HG02970 (cell line): ENCODE data around the gene UNC13C.
"Not testable (repeated sequence)": the region's sequence is repeated elsewhere in the genome, so short reads cannot be mapped to it uniquely, and the experiment has no call there.

Experiments used
- ATAC-seq: cut with Tn5 transposase; IDR thresholded peaks from one replicate; pipeline ENCODE4 v1.9.1; 2021; ENCODE audit warnings: mild to moderate bottlenecking, moderate library complexity, moderate number of reproducible peaks; ENCODE audit not compliant: unreplicated experiment, low FRiP score

Gene UNC13C

DNA sequence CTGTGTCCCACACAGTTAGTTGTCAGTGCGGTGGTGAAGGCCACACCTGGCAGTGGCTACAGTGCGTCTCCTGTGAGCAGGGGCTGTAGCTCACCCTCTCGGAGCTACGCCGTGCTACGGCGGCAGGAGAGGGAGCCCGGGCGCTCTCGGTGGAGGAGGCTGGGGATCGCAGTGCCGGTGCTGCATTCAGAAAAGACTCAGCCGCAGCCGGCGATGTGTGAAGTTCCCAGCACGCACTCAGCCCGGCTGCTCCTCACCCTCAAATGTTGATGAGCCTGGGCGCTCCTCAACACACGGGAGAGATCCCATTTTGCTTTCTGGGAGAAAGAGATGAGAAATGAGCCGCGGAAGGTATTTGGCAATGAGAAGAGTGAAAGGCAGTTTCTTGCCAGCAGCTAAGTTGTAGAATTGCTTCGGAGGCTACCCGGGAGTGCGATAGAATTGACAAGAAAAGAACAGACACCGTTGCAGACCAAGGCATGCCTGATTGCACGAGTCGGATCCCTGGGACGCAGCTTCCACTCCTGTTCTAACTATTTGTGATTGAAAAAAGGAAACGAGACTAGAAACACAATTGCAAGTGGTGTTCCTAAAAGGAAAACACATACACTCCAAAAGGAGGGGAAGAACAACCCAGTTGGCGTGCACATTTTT is at the start of gene UNC13C:
UNC13C (plus strand) TSS at position 189 of the 654 bp plus-strand sequence. CDS start 34,463 bp downstream, outside the sequence.
- no peak for ATAC-seq

DNA sequence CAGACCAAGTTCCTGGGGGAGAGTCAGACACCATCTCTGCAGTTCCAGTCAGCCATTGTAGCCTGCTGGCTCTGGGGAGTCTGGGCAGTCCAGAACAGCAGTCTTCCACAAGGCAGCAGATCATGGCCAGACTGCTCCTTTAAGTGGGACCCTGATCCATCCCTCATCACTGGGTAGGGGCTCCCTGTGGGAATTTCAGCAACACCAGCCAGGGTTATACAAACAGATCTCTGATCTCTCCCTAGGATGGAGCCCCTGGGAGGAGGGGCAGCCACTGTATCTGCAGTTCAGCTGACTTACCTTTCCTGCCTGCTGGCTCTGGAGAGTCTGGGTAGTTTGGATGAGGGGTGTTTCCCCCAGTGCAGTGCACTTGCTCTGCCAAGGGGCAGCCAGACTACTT is 42.1 kb upstream of the UNC13C start:
- no peak for ATAC-seq

DNA sequence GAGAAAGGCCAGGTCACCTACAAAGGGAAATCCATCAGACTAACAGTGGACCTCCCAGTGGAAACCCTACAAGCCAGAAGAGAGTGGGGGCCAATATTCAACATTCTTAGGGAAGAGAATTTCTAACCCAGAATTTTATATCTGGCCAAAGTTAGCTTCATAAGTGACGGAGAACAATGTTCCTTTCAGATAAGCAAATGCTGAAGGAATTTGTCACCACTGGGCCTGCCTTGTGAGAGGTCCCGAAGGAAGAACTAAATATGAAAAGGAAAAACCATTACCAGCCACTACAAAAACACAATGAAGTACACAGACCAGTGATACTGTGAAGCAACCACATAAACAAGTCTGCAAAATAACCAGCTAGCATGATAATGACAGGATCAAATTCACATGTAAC is 40.6 kb upstream of the UNC13C start:
- not testable (repeated sequence) for ATAC-seq

DNA sequence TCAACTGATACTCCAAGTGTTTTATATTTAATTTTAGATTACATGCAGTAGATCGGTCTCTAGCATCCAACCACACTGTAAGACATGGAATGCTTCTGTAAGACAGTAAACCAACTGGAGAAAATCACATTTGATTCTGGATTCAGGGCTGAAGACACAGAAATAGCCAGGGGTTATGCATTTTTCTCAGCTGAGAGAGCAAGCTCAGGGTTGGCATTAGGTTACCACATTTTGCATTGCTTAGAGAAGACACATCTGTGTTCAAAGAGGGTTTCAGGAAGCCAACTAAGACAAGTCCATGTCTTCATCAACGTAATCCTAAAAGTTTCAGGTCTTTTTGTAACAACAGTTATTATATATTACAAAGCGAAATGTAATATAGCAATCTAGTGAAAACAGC is 27.7 kb upstream of the UNC13C start:
- no peak for ATAC-seq

DNA sequence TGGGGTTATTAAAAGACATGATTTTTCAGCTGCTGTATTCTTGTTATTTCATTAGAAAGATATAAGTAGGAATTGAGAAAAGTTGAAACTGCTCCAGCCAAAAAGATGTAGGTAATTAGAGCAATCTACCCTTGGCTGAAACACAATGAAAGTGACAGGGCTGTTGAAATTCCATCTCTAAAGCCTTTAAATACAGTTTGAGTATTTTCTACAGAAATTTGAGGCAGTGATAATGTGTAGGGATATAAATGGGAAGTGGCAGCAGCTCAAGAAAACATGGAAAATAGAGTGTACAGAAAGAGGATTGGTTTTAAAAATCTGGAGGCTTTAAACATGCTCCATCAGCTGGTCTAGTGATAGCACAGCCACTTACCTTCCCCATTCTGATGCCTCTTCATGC is 22.8 kb upstream of the UNC13C start:
- no peak for ATAC-seq

DNA sequence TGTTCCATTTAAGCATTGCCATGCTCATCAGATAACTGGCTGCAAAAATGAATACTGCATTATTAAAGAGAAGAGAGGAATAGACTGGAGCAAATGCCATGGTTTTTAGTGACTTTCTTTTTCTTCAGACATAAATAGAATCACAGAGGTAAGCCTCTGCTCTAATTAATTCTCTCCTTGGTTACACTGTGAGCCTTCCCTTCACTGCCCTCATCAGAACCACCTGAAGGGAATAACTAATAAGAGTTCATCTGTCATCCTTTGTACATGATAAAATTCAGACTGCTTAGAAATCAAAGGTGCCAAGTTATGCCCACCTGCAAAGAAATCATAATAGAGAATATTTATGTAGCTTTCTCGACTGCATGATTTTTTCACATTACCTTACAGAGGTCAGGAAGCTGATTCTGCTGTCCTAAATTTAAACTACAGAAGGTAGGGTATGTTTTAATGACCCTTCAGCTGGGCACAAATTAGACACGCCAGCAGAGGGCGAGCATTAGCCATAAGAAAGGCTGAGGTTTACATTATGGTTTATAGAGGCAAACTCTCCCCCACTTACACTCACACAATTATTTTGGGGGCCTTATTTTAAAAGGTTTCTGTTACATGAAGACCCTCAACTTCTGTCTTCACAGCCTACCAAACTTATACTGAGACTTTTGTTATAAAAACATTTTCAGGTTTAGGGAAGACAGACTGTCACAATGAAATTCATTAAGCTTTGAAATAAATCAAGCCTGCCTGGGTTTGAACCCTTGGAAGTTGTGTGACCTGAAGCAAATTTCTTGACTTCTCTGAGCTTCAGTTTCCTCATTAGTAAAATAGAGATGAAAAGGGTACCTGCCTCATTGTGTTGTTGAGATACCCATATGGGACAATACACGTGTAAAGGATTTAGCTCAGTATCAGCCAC is 15.3 kb upstream of the UNC13C start:
- no peak for ATAC-seq

DNA sequence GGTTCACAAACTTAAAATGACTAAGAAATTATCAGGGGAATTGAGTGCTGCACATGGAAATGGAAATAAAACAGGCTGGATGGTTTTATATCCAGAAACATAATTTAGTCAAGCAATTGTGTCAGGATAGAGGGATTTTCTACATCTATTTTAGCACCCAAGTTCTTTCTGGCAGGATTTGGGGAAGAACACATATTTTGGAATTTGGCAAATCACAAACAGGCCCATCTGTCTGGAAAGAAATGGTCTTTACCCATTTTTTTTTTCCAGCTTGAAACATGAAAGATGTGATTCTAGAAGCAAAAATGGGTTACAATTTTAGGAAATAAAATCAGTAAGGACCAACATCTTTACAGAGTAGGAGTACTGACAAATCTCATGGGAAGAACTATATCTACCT is 14.4 kb upstream of the UNC13C start:
- ATAC-seq = no peak

DNA sequence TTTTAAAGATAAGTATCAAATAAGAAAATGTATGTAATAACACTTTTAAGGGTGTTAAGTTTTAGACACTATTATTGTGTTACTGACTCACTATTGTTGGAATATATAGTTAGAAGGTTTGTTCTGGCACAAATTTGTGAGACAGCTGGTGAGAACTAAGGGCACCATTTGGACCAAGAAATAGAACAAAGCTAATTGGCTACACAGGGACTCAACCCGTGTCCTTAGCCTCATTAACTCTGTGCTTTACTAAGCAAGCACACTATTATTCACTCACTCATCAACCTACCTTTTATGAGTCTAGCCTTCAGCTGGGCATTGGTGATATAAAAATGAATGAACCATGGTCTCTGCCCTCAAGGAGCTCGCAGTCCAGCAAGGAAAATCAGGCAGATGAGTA is 4.1 kb upstream of the UNC13C start:
- ATAC-seq = no peak

DNA sequence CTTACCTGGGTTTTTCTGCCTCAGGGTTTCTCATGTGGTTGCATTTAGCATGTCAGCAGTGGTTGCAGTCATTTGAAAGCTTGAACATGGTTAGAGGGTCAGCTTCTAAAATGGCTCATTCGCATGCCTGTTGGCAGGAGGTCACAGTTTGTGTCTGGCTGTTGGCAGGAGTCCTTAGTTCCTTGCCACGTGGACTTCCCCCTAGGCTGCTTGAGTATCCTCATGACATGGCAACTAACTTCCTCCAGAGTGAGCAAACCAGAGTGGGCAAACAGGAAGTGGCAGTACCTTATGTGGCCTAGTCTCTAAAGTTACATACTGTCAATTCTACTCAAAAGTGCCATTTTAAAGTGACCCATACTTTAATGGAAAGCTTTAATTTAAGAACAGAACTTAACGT is 3.4 kb upstream of the UNC13C start:
- no peak for ATAC-seq

DNA sequence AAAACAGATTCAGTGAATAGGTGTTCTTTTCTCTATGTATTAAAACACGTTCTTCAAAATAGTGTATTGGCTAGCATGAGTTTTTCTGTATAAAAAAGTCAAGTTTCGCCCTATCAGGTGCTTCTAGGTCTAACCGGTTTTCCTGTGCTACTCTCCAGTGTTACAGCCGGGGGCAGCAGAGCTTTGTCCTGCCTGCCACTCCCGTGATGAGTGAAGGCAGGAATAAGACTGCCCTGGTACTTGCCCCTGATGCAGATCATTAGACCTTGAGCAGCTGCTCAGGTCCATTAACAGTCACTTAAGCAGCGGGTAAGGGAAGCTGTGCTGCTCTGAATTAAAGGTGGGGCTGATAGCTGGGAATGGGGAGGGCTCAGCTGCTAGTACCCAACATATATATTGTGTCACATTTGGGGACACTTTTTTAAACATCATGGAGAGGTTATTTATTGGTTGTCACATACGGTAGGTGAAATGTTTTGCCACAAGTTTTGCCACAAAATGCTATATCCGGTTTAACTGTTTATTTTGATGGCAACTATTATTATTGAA is 1.3 kb upstream of the UNC13C start:
- ATAC-seq = no peak

DNA sequence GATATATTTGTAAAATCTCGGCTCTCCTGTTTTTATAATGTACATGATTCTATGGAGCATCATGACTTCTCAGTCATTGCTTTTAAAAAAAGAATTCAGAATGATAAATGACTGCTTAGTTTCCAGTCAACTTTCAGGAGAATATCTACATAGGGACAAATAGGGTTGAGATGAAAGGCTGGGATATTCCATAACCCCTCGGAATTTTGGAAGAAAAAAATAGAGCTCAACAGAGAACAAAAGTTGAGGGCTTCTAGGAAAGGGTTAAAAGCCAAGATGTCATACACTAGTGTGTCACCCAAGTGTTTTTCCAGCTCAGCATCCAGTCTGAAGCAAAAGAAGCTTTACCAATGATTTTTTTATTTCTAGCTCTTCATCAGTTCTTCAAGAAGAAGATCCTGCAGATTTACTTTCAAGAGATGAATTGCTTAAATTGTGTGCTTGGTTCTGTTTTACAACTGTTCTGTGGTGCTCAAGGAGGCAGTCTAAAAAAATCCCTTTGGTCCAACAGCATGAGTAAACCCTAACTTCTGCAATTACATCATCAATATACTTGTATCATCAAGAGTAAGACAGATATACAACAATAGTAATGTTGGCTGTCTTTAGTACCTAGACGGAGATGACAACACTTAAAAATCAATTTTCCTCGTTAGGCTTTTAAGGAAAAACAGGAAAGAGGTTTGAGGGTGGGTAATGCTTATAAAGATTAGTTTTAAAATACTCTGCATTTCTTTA is 979 bp downstream of the UNC13C start:
- no peak for ATAC-seq

DNA sequence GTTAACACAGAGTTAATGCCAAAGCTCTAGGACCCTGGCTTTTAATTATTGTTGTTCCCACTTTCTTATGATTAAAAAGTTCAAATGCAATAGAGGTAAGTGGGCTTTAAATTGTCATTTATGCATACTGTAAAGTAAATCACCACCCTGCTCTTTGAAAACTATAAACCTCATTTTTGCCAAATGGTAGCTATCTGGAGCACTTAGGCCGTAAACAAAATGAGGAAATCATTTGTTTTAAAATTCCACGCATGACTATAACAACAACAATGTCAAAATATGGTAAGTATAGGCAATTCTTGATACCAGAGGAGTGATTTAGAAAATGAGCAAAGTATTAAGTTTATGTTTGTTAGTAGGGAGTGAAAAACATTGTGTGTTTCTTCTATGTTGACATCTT is 1.8 kb downstream of the UNC13C start:
- ATAC-seq = no peak

DNA sequence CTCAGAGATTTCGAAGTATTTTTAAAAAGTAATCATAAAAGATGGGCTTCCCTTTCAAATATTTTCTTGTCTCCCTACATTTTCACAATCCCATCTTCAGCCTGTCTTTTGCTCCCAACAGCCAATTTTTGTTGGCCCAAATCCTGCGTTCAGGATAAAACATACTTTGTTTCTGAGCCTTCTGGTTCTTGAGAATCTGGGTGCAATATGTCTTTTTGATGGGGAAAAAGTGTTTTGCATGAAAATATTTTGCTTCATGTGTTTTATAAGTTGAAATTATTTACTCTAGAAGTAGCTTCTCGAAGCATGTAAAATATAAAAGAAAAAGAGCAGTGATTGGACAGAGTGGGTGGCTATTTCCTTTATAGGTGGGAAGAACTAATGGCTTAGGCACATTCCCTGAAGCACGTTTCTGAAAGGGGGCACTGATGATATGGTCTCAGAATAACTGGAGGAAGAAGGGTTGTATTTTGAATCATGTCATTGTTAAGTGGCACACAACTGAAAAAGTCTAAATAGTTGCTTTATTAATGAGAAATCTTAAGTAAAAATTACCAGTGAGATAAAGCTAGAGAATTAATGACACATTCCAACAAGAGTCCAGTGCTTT is 3.9 kb downstream of the UNC13C start:
- no peak for ATAC-seq

DNA sequence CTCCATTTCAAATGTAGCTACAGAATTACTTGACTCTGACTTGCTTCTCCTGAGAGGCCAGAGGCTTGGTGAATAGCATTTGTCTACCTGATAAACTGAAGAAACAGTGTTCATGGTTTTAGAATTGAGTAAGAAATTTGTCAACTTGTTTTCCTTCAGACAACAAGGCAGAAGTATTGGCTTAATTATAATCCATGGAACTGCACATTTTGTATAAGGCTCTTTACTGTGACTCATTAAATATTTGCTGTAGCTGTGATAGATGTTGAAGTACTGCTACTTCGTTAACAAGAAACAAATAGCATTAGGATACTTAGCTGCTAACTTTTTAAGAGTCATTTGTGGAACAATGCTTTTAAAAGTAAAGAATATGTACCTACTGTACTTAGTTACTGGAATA is 4.6 kb downstream of the UNC13C start:
- no peak for ATAC-seq

DNA sequence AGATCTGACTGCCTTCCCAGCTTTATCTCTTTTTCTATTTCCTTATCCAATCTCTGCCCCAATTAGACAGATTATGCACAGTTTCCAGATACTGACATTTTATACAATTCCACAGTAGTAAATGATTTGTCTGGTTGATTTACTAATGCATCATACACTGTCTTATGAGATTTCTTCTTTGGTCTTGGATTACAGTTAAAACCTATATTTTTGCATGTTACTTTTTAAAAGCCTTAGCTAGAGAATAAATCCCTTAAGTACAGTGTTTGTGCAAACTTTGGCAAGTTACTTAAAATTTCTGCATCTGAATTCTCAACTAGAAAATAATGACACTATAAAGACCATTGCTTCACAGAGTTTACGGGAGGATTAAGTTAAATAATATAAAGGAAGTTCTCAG is 6.0 kb downstream of the UNC13C start:
- ATAC-seq = no peak

DNA sequence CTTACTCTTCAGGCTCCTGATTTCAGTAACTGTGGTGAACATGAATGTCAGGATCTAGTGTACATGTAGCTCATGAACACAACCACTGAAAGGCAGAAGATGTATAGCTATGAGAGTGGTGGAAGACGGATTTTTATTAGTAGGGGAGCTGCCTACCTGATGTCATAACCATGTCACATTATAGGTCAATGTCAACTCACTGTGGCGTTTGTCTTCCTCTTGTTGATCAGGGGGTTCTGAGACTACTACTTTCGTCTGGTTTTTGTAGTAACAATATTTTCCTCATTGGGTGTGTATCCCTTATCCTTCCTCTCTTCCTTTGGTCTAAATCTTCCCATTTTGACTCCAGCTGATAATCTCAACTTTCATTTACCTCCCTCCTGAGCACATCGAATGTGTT is 7.3 kb downstream of the UNC13C start:
- ATAC-seq = no peak

DNA sequence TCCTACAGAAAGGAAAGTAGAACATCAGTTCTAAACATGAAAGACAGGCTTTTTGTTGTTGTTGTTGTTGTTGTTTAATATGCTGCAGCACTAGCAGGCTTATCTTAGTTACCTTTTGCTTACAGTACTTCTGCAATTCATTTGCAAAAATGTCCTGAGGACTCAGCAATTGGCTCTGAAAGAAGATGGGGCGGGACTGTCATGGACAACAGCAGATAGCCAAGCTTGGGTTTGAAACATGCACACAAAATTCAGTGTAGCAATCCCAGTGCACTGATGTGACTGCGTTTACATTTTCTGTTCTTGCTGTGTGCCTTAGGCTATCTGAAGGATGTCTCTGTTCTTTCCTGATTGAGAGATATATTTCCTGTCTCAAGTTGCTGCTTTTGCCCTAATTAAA is 9.2 kb downstream of the UNC13C start:
- ATAC-seq = no peak

DNA sequence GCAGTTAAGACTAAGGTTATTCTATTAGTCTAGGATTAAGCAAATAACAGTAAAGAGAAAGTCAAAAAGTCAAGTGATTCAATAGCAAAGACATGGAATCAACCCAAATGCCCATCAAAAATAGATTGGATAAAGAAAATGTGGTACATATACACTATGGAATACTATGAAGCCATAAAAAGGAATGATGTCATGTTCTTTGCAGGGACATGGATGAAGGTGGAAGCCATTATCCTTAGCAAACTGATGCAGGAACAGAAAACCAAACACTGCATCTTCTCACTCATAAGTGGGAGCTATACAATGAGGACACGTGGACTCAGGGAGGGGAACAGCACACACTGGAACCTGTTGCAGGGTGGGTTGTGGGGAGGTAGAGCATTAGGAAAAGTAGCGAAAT is 29.0 kb downstream of the UNC13C start:
- no peak for ATAC-seq

DNA sequence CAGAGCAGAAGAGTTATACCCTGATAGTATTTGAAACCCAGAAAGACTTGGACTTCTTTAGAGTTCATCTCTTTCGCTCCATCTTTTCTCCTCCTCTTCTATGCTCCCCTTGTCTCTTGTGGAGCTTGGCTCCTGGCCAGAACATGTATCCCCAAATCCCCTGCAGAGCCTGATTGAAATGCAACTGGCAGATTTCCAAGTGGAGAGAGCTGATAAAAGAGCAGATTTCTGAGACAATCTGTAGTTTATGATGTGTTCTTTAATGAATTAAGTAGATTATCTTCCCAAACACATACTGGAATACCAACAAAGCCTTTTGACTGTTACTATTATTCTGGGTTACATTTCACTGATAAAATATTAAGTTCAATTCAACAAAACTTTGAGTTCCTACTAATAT is 33.4 kb downstream of the UNC13C start:
- no peak for ATAC-seq

DNA sequence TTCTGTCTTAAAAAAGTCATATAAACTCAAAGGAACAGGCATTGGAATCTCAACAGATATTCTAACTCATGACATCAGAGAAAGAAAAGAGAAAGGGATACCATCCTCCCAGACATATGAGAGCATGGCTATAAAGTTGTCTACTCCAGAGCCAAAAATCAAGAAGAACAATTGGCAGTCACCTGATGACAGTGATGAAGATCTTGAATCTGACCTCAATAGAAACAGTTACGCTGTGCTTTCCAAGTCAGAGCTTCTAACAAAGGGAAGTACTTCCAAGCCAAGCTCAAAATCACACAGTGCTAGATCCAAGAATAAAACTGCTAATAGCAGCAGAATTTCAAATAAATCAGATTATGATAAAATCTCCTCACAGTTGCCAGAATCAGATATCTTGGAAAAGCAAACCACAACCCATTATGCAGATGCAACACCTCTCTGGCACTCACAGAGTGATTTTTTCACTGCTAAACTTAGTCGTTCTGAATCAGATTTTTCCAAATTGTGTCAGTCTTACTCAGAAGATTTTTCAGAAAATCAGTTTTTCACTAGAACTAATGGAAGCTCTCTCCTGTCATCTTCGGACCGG is 35.9 kb downstream of the UNC13C start:
- no peak for ATAC-seq
